LNCAP (cell line): Measurements from ENCODE around the gene SGF29.

ENCODE experiments used
- TF ChIP-seq, protein P1 (sequence below): fragments of 450-650 bp; IDR thresholded peaks from 2 replicates; pipeline ENCODE4 v1.5.1; 2017; ENCODE audit warnings: mild to moderate bottlenecking

SGF29 gene

DNA sequence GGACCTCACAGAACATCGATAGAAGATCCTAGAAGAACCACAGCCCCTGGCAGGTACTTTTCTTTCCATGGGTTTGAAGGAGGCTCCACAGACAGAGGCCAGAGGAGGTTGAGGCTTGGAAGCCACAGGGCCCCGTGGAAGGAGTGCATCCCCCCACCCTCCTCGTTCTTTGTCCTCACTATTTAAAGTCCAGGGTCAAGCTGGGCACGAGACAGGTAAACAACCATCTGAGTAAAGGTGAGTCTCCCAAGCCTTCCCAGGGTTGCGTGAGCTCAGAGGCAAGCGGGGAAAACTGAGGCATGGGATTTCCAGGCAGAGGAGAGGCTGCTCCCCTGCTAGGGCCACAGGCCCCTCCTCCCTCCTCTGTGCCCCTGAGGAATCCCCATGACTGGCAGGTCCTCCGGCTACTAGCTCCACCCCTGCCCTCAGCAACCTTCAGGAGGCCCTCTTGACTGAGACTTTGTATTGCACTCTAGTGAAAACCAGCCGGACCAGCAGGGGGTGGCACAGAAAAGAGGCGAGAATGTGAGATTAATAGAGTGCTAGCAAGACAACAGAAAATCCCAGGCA lies 44.1 kb downstream of the SGF29 start:
- TF ChIP-seq, protein P1, sequence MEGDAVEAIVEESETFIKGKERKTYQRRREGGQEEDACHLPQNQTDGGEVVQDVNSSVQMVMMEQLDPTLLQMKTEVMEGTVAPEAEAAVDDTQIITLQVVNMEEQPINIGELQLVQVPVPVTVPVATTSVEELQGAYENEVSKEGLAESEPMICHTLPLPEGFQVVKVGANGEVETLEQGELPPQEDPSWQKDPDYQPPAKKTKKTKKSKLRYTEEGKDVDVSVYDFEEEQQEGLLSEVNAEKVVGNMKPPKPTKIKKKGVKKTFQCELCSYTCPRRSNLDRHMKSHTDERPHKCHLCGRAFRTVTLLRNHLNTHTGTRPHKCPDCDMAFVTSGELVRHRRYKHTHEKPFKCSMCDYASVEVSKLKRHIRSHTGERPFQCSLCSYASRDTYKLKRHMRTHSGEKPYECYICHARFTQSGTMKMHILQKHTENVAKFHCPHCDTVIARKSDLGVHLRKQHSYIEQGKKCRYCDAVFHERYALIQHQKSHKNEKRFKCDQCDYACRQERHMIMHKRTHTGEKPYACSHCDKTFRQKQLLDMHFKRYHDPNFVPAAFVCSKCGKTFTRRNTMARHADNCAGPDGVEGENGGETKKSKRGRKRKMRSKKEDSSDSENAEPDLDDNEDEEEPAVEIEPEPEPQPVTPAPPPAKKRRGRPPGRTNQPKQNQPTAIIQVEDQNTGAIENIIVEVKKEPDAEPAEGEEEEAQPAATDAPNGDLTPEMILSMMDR, result no peak

DNA sequence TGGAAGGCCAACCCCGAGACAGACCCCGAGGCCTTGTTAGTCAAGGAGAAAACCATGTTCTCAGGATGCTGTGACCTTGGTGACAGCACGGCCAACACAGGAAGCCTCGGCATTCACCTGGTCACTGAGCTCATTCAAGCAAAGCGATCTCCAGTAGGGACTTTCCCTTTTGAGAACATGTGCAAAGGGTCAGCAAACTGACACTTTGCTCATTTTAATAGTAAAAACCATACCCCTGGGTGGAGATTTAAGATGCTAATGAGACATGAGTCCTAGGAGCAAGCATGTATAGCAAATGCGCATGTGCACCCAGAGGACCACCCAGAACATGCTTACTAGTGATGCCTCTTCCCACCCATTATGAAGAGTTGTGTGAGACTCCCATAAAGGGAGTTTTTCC lies 48.8 kb downstream of the SGF29 start:
- TF ChIP-seq, protein P1, result no peak

DNA sequence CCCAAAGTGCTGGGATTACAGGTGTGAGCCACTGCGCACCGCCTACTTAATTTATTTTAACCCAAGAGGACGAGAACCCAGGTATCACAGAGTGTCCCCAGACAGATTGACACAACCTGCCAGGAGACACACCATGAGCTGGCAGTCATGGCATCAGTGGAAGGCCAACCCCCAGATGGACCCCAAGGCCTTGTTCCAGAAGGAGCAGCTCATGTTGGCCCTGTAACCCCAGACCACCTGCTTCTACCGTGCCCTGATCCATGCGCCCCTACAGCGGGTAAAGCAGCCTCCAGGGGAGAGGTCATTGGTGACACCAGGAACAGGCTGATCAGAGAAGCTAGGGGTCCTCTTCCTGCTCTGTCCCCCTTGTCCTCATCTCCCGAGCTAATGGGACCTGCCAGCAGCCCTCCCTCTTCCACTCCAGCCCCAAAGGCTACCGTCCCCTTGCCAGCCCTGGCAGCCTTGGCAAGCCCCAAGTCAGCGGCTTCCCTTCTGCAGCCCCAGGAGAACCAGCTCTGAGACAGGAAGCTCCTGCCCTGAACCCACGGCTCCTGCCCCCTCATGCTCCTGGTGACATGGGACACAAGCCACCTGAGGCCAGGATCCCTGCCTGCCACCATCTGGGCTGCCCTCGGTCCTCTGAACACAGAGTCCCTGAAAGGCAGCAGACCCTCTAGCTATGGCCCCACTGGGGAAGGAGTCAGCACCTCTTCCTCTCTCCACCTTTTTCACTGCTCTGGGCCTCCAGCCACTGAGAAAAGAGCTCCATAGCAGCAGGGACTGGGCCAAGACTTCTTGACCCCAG lies 49.9 kb downstream of the SGF29 start:
- TF ChIP-seq, protein P1, result no peak

DNA sequence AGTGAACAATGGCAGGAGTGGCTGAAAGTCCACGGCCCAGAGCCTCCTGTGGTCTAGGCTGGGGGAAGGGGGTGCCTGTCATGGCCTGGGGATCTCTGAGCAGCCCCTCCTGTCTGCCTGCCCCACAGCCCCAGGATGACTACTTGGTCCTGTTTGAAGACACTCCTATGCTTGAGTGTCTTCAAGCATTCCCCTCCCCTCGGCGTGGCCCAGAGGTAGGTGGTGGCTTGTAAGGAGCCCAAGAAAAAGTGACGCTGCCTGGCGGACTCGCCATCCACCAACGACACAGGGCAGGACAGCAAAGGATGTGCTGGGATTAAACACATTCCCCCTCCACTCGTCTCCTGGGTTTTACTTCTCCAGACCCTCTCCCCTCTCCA lies 50.5 kb downstream of the SGF29 start:
- TF ChIP-seq, protein P1, result no peak

DNA sequence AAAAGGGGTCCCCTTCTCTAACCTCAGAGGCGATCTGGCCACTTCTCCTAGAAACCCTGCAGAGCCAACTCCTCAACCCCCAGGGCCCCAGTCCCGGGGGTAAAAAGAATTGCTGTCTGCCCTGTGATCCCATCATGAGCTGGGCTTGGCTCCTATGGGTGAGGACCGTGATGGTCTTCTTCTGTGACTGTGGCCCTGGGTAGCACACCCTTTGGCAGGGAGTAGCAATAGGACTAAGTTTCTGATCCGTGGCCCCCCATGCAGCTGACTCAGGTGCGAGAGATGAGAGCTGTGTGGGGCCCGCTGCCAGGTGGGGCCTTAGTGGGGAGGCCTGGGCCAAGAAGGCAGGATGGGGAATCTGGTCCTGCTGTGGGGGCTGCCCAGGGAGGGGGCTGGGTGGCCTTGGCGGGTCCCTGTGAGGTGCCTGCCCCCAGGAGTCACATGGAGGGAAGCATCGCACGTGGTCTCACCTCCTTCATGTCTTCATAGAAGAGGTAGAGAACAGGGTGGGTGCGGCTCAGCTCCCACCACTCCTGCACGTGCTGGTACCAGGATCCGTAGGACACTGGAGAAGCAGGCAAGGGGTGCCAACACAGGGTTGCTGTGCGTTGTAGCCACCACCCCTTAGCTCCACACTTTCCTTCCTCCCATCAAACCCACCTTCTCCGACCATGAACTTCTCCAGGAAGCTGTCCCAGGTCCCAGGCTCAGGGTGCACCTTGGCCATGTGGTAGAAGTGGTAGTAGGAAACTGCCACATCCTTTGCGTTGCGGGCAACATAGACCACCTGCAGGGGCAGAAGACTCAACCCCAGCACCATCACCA lies 52.8 kb downstream of the SGF29 start:
- TF ChIP-seq, protein P1, result no peak

DNA sequence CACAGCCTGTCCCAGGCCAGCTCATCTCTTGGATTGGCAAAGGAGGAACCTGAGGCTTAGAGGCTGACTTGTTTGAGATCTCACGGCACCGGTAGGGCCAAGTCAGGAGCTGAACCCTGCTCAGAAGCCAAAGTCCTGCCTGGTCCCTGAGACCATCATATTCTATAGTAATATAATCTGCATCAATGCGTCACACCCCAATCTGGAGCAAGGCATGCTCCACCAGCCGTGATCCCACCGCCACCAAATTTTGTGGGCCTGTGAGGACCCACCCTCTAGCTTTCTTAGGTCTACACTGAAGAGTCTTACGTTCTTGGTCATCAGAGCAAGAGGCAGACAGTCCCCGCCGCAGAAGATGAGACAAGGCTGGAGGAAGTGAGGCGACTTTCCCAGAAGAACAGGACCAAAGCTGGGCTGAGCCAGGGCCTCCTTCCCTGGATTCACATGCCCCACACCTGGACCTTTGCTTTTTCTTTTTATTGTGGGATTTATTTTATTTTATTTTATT lies 53.5 kb downstream of the SGF29 start:
- TF ChIP-seq, protein P1, result no peak
